GM11168 (cell line): ENCODE data around the gene PPP1R2.
"Not testable (repeated sequence)": the region's sequence is repeated elsewhere in the genome, so short reads cannot be mapped to it uniquely, and the experiment has no call there.

ENCODE experiments used
- in situ Hi-C: fragments of 300-500 bp; cut with MboI; formaldehyde crosslinking; loops from one replicate; pipeline ENCODE4 v1.12.0; 2022; ENCODE audit warnings: low sequenced_read_pairs; ENCODE audit not compliant: unreplicated experiment

The PPP1R2 gene

DNA sequence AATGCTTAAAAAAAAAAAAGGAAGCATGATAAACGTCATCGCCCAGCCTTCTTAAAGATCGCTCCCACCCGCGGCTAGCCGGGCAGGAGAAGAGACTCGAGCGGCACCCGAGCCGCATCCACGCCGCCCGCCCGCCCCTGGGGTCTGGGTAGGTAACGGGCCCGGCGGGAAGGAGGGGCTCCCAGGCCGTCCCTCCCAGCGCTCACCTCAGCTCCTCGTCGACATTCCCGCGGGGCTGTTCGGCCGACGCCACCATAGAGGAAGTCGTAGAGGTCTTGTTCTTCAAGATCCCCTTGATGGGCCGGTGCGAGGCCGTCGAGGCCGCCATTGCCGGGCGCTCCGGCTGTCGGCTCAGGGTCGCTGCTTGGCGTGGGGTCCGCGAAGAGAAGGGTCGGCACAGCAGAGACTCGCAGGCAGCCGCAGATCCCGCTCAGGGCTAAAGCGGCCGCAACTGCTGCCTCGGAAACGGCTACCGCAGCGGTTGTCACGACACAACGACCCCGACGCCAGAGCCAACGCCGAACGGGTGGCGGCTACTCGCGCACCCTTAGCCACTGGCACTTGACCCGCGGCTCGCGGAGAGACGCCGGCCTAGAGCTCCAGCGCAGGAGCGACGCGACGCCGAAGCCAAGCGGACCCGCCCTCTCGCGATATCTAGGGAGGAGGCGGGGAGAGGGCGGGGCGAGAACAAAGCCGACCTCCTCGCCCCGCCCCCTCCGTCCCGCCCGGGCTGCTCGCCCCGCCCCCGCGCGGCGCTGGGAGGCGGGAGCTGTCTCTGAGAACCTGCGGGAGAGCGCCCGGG, at the start of gene PPP1R2:
PPP1R2 (minus strand) TSS at position 628 of the 802 bp plus-strand sequence; CDS start at position 328, 300 bp downstream.
- in situ Hi-C loops = loop anchor here (25.0 kb wide), 2 partner anchors 406 to 856 kb away; partner anchors contain the start of gene FAM43A

- in situ Hi-C loops = no loop called here
These were observed 48.7 kb upstream of the PPP1R2 start for GRCh38 chr3:195591852-195592251.

DNA sequence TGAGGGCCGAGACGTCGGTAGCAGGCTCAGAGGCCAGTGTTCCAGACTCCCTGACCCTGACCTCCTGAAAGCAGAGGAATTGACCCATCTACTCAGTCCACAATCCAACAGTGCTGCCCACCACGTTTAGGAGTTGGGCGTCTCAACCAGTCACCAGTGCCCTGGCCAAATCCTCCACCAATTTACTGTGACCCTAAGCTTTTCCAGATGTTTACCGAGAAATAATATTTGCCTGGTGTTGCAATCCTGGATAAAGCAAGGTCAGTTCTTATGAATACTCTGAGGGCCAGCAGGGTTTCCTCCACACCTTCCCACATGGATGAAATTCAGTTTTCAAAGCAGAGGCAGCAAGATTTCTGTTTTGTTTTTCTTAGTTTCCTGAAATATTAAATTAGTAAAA, 48.1 kb upstream of the PPP1R2 start:
- in situ Hi-C loops = no loop called here

- in situ Hi-C loops = not testable (repeated sequence)
These were observed 47.3 kb upstream of the PPP1R2 start for GRCh38 chr3:195590381-195590780.

- in situ Hi-C loops = not testable (repeated sequence)
These were observed 46.7 kb upstream of the PPP1R2 start for GRCh38 chr3:195589796-195590195.

GRCh38 chr3:195587824-195588223, 44.7 kb upstream of the PPP1R2 start:
- in situ Hi-C loops = no loop called here

- in situ Hi-C loops = no loop called here
These were observed 44.3 kb upstream of the PPP1R2 start for GRCh38 chr3:195587406-195587805.

- in situ Hi-C loops = no loop called here
These were observed 41.4 kb upstream of the PPP1R2 start for GRCh38 chr3:195584543-195584870.

DNA sequence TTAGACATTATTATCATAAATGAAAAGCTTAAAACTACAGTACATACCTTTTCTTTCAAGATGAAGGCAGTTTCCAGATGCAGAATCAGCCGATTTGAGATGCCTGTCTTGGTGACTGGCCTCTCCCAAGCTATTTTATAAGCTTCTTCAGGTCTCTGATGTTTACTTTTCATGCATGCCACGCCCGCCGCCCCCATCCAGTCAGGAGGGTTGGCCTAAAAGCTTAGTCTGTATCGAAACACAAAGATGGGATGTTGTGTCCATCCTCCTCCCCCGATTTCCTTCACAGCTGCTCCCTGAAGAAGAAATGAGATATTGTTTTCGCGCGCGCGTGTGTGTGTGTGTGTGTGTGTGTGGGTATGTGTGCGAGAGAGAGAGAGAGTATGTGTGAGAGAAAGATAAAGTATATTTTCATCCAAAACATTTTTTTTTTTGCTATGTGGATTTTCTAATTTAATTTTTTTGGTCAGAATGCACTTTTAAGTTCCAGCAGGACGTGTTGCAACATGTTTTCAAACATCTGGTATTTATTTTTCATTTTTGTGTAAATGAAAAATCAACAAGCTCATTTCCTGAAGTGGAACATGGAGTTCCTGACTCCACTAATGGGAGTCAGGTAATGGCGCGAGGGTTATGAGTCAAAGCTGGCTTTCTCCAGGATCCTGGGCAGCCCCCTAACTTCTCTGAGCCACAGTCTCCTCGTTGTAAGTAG, 40.9 kb upstream of the PPP1R2 start, which contains the start of gene APOD:
APOD (minus strand) TSS at position 110 of the 712 bp plus-strand sequence. CDS start 4,479 bp downstream, outside the sequence.
- in situ Hi-C loops = no loop called here

GRCh38 chr3:195582947-195583346, 39.8 kb upstream of the PPP1R2 start:
- in situ Hi-C loops = no loop called here

- in situ Hi-C loops = no loop called here
These were observed 37.8 kb upstream of the PPP1R2 start for GRCh38 chr3:195580744-195581443.

GRCh38 chr3:195579281-195579680, 36.2 kb upstream of the PPP1R2 start:
- in situ Hi-C loops = no loop called here

- in situ Hi-C loops = no loop called here
These were observed 35.4 kb upstream of the PPP1R2 start for GRCh38 chr3:195578565-195578964.

- in situ Hi-C loops = no loop called here
These were observed 34.6 kb upstream of the PPP1R2 start for GRCh38 chr3:195577645-195578177.

DNA sequence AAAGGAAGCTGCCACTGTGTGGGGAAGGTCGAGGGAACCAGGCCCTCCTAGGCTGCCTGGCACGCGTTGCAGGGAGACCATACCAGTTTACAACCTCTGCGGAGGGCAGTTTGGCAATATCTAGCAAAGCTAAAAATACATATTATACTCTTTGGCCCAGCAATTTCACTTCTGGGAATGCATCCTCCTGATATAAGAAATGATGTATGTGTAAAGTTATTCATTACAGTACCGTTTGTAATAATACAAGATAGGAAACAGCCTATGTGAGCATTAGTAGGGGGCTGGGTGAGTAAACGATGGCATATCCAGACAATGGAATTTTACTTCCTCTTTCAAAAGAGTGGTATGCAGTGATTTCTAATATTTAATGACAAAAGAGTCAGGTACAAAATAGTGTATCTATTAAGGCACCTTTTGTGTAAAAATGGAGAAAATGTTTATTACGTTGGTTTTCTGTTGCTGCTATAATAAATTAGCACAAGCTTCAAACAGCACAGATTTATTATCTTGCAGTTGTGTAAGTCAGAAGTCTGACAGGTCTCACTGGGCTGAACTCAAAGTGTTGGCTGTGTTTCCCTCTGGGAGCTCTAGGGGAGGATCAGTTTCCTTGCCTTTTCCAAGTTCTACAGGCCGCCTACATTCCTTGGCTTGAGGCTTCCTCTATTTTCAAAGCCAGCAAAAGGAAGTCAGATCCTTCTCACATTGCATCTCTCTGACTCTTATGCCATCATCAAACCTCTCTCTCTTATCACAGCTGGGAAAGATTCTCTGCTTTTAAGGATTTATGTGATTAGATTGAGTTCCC, 31.6 kb upstream of the PPP1R2 start:
- in situ Hi-C loops = no loop called here

GRCh38 chr3:195573611-195574496, 30.7 kb upstream of the PPP1R2 start:
- in situ Hi-C loops = no loop called here

DNA sequence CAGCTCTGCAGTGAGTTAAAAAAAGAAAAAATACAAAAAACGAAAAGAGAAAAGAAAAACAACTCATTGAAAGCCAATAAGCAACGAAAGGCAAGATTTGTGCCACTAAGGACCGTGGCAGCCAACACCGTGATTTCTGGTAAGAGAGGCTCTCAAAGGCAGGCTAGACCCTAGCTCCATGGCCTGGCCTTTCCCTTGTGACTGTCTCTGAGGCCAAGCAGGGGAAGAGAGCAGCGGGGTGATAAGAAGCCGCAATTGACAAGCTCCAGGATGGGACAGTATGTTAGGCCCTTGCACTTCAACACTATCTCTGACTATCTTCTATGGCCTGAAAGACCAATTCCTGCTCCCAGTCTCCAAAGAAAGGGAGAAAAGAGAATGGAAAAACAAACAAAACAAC, 28.2 kb upstream of the PPP1R2 start:
- in situ Hi-C loops = no loop called here

DNA sequence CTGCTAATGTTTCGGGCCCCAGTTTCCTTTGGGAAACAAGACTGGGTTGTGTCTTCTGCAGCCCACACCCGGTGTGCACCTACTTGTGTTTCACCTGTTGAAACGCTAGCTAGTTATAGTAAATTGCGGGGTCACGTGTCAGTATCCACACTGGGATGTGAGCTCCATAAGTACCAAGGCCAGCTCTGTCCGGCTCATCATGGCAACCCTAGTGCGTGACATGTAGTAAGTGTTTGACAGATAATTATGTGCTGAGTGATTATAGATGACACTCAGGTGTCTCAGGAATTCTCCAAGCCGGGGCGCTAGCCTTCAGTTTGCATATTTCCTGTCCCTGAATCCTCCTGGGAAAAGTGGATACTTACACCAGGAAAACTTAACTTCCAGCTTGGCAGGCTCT, 27.8 kb upstream of the PPP1R2 start:
- in situ Hi-C loops = no loop called here

DNA sequence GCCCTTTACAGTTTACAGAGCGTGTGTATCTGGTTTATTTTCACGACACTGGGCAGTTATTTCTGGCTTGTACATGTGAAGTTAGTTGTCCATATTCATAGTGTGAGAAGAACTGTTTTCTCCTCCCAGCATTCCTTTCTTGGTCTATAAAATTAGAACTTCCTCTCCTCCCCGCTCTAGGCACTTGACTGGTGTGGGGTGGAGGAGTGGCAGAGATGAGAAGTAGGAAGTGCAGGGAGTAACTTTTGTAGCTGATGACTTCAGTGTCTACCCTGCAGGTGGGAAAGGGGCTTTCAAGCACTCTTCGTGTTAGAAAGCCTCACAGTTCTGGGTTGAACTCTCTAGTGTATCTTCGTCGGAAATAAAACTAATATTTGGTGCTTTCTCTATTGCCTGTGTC, 27.2 kb upstream of the PPP1R2 start:
- in situ Hi-C loops = no loop called here
